HG03342 (cell line): ENCODE results near the gene ARPC4.
"Not testable (repeated sequence)": the region's sequence is repeated elsewhere in the genome, so short reads cannot be mapped to it uniquely, and the experiment has no call there.

ENCODE experiments used
- ATAC-seq: cut with Tn5 transposase; IDR thresholded peaks from one replicate; pipeline ENCODE4 v1.9.1; 2021; ENCODE audit warnings: mild to moderate bottlenecking, moderate library complexity; ENCODE audit not compliant: unreplicated experiment

ARPC4 gene

GRCh38 chr3:9769426-9770275, 23.2 kb upstream of the ARPC4 start, which contains the start of gene CAMK1:
Gene CAMK1, minus strand, starts transcription at chr3:9769947. Its CDS starts 2,198 bp downstream, at chr3:9767749.
- ATAC-seq, result peak; percentile 51

GRCh38 chr3:9770276-9770812, 22.5 kb upstream of the ARPC4 start:
- no peak for ATAC-seq

GRCh38 chr3:9771007-9771406, 21.9 kb upstream of the ARPC4 start:
- ATAC-seq, result not testable (repeated sequence)

GRCh38 chr3:9776896-9777693, 15.8 kb upstream of the ARPC4 start:
- ATAC-seq, result no peak

- ATAC-seq, result no peak
These were observed 15.2 kb upstream of the ARPC4 start for GRCh38 chr3:9777694-9778021.

- ATAC-seq, result no peak
These were observed 14.5 kb upstream of the ARPC4 start for GRCh38 chr3:9778143-9779074.

GRCh38 chr3:9779075-9779593, 13.7 kb upstream of the ARPC4 start:
- ATAC-seq, result no peak

- peak; percentile 53 for ATAC-seq
These were observed 13.0 kb upstream of the ARPC4 start for GRCh38 chr3:9779721-9780457.

- no peak for ATAC-seq
These were observed 12.4 kb upstream of the ARPC4 start for GRCh38 chr3:9780458-9780812.

- ATAC-seq, result no peak
These were observed 12.0 kb upstream of the ARPC4 start for GRCh38 chr3:9780910-9781309.

- ATAC-seq, result no peak
These were observed 11.3 kb upstream of the ARPC4 start for GRCh38 chr3:9781551-9781950.

GRCh38 chr3:9781978-9782603, 10.8 kb upstream of the ARPC4 start:
- no peak for ATAC-seq

- ATAC-seq, result no peak
These were observed 10.1 kb upstream of the ARPC4 start for GRCh38 chr3:9782770-9783169.

GRCh38 chr3:9783954-9784353, 8.9 kb upstream of the ARPC4 start:
- no peak for ATAC-seq

- ATAC-seq, result no peak
These were observed 7.9 kb upstream of the ARPC4 start for GRCh38 chr3:9784965-9785364.

GRCh38 chr3:9785602-9786001, 7.3 kb upstream of the ARPC4 start:
- no peak for ATAC-seq

- no peak for ATAC-seq
These were observed 6.6 kb upstream of the ARPC4 start for GRCh38 chr3:9786209-9786739.

- ATAC-seq, result no peak
These were observed 5.8 kb upstream of the ARPC4 start for GRCh38 chr3:9786825-9787669.
